Effector CD8-positive, alpha-beta T cell (primary cell): ENCODE results near the gene SNX11.
A peak's percentile ranks its signal among the peaks of the same experiment; 100 is the strongest.

ENCODE experiments used
- DNase-seq: peaks from one replicate; lab custom pipeline; 2025; lab: John Stamatoyannopoulos, UW

SNX11 gene

GRCh38 chr17:48100160-48100559, 7.4 kb upstream of the SNX11 start:
- no peak for DNase-seq

GRCh38 chr17:48100591-48101011, 7.0 kb upstream of the SNX11 start:
- DNase-seq = no peak

- peak; percentile 84 for DNase-seq
Measured at GRCh38 chr17:48101012-48101720, 6.4 kb upstream of the SNX11 start, which contains the start of gene CBX1. CBX1 (minus strand) TSS chr17:48101478; CDS start chr17:48077004, 24,474 bp downstream.

- no peak for DNase-seq
Measured at GRCh38 chr17:48102043-48102750, 5.4 kb upstream of the SNX11 start.

- DNase-seq = peak; percentile 2
Measured at GRCh38 chr17:48102798-48103715, 4.5 kb upstream of the SNX11 start.

GRCh38 chr17:48104440-48104839, 3.1 kb upstream of the SNX11 start:
- DNase-seq = no peak

- no peak for DNase-seq
Measured at GRCh38 chr17:48106802-48107136, 797 bp upstream of the SNX11 start.

GRCh38 chr17:48110761-48111160, 3.2 kb downstream of the SNX11 start:
- no peak for DNase-seq

GRCh38 chr17:48111937-48112241, 4.3 kb downstream of the SNX11 start:
- no peak for DNase-seq

- peak; percentile 13 for DNase-seq
Measured at GRCh38 chr17:48113201-48113676, 5.7 kb downstream of the SNX11 start.

- DNase-seq = no peak
Measured at GRCh38 chr17:48121923-48122664, 14.5 kb downstream of the SNX11 start.

- no peak for DNase-seq
Measured at GRCh38 chr17:48122665-48123045, 15.1 kb downstream of the SNX11 start.

GRCh38 chr17:48123111-48123510, 15.5 kb downstream of the SNX11 start:
- no peak for DNase-seq

- DNase-seq = no peak
Measured at GRCh38 chr17:48123776-48124388, 16.3 kb downstream of the SNX11 start.

GRCh38 chr17:48125829-48126531, 18.4 kb downstream of the SNX11 start:
- DNase-seq = no peak

- DNase-seq = no peak
Measured at GRCh38 chr17:48126532-48126850, 18.9 kb downstream of the SNX11 start.

GRCh38 chr17:48127371-48128051, 19.9 kb downstream of the SNX11 start:
- DNase-seq = no peak

- DNase-seq = no peak
Measured at GRCh38 chr17:48128400-48128799, 20.8 kb downstream of the SNX11 start.

- no peak for DNase-seq
Measured at GRCh38 chr17:48129981-48130380, 22.4 kb downstream of the SNX11 start.

- DNase-seq = peak; percentile 7
Measured at GRCh38 chr17:48131216-48131824, 23.8 kb downstream of the SNX11 start.
